Esophagus (tissue), 2 donors: Measurements from ENCODE around the gene CUBN. TPM values are rescaled to one million over a fixed set of nuclear protein-coding genes. Genes with fewer than 3 reads are reported as not detected.

Source experiments
- H3K27ac ChIP-seq, 2 donors: one replicate each; pipeline ENCODE4 v1.5.1; 2013; ENCODE audit warnings: low read depth in 2 of 2, mild to moderate bottlenecking in 2 of 2, inconsistent platforms in 1 of 2, low read length in 1 of 2, moderate library complexity in 1 of 2
- H3K27me3 ChIP-seq, 2 donors: one replicate each; pipeline ENCODE4 v1.6.1; 2013; ENCODE audit warnings: low read length in 2 of 2, control low read depth in 1 of 2, mild to moderate bottlenecking in 1 of 2; ENCODE audit not compliant: insufficient read depth in 2 of 2, control insufficient read depth in 1 of 2
- H3K36me3 ChIP-seq, 2 donors: one replicate each; pipeline ENCODE4 v1.6.1; 2013; ENCODE audit warnings: low read length in 1 of 2; ENCODE audit not compliant: control insufficient read depth in 2 of 2, insufficient read depth in 2 of 2
- H3K4me1 ChIP-seq, 2 donors: one replicate each; pipeline ENCODE4 v1.6.1; 2013; ENCODE audit warnings: low read length in 1 of 2; ENCODE audit not compliant: control insufficient read depth in 2 of 2, insufficient read depth in 2 of 2
- H3K4me3 ChIP-seq, 2 donors: one replicate each; pipeline ENCODE4 v1.5.1; 2013; ENCODE audit warnings: low read length in 2 of 2, mild to moderate bottlenecking in 2 of 2, low read depth in 1 of 2, moderate library complexity in 1 of 2
- H3K9me3 ChIP-seq, 2 donors: one replicate each; pipeline ENCODE4 v1.6.1; 2013; ENCODE audit warnings: mild to moderate bottlenecking in 2 of 2, low read depth in 1 of 2, low read length in 1 of 2, moderate library complexity in 1 of 2; ENCODE audit not compliant: control insufficient read depth in 2 of 2, insufficient read depth in 1 of 2
- WGBS, 2 donors: extraction: QIAGEN DNeasy Blood & Tissue Kit; methylation state at CpG; one replicate each; pipeline ENCODE4 v1.1.7; 2013; 5-methylcytosine and 5-hydroxymethylcytosine counted together
- polyA plus RNA-seq, 2 donors: library from polyadenylated mRNA; stranded (reverse); fragments of 200-250 nt; gene quantifications; one replicate each; pipeline ENCODE4 v1.2.3, GENCODE V29; 2013
- donor health status: healthy with polysubstance abuse.
- donor health status: Bipolar disorder and iron deficiency.

Gene CUBN
- polyA plus RNA-seq, 2 donors, result 0.16 to 0.22 TPM

DNA sequence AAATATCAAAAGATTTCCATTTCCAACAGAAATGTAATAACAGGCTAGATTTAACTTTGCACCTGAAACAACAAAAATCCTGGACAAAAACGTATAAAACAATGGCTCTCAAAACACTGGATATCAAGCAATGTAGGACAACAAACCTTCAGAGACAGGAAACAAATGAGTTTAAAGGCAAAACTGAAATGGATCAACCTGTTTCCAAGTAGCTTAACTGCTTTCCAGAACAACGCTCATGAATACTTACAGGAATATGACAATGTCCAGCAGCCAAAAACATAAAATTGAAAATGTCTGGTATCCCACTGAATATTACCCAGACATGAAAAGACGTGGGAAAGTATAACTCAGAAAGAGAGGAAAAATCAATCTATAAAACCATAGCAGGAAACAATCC is 62.8 kb downstream of the CUBN start:
- Histone ChIP-seq H3K9me3 (no peaks in the 10 kb centered on the region), H3K4me3 (no peak overlapping the region), H3K27me3 (no peaks in the 10 kb centered on the region), H3K4me1 (no peaks in the 10 kb centered on the region), H3K27ac (no peak overlapping the region), H3K36me3 (no peaks in the 10 kb centered on the region)
- WGBS, 2 donors, result 77 to 81% methylated on average over 3 of the region's 3 CpGs

DNA sequence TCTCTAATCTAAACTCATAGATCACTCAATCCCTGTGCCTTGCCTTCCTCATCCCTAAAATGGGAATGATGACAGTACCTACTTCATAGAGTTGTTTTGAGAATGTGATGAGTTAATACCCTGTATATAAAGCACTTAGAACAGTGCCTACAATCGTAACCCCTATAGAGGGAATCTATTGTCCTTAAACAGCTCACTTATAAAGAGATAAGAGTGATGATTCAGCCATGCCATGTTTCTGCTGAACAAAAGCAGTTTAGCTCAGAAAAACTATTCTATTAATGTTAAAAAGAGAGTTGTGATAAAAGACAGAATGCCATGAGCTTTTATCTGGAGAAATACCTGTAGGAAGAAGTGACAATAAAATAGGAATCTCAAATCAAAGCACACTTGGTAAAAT is 63.6 kb downstream of the CUBN start:
- WGBS, 2 donors, result 79 to 83% methylated on average over 1 of the region's 1 CpG
- no peaks in the 10 kb centered on the region for H3K27me3 ChIP-seq
- no peaks in the 10 kb centered on the region for H3K9me3 ChIP-seq
- no peaks in the 10 kb centered on the region for H3K4me1 ChIP-seq
- no peaks in the 10 kb centered on the region for H3K36me3 ChIP-seq
- no peak overlapping the region for H3K4me3 ChIP-seq
- H3K27ac ChIP-seq, result no peak overlapping the region

DNA sequence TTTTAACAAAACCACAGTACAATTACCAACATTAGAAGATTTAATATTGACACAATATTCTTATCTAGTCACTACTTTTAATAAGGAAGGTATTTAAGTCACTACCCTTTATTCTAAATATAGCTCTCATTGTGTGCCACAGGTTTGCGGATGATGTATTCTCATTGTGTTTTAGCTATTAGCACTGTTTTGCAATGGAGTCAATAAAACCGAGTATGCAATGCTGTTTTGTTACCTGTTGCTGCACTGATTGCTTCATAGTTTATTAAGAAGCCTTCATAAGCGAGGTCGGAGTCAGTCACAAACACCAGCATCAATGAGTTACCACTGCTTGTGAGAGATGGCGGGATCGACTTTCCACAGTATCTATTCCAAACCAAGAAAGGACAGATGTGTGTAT is 64.3 kb downstream of the CUBN start:
- no peaks in the 10 kb centered on the region for H3K4me1 ChIP-seq
- H3K27ac ChIP-seq, result no peak overlapping the region
- no peaks in the 10 kb centered on the region for H3K27me3 ChIP-seq
- H3K4me3 ChIP-seq, result no peak overlapping the region
- H3K36me3 ChIP-seq, result no peaks in the 10 kb centered on the region
- H3K9me3 ChIP-seq, result no peaks in the 10 kb centered on the region
- 90 to 91% methylated on average over 6 of the region's 6 CpGs for WGBS, 2 donors

GRCh38 chr10:17064435-17064834 is 65.2 kb downstream of the CUBN start:
- 91 to 96% methylated on average over 2 of the region's 2 CpGs for WGBS, 2 donors
- H3K4me1 ChIP-seq, result no peaks in the 10 kb centered on the region
- H3K27ac ChIP-seq, result no peak overlapping the region
- no peaks in the 10 kb centered on the region for H3K9me3 ChIP-seq
- no peaks in the 10 kb centered on the region for H3K27me3 ChIP-seq
- H3K4me3 ChIP-seq, result no peak overlapping the region
- H3K36me3 ChIP-seq, result no peaks in the 10 kb centered on the region

GRCh38 chr10:17062955-17063484 is 66.6 kb downstream of the CUBN start:
- peak overlapping the region in 1 of 2 donors; percentile 71 for H3K27ac ChIP-seq
- no peaks in the 10 kb centered on the region for H3K9me3 ChIP-seq
- H3K4me1 ChIP-seq, result no peaks in the 10 kb centered on the region
- H3K27me3 ChIP-seq, result no peaks in the 10 kb centered on the region
- no peaks in the 10 kb centered on the region for H3K36me3 ChIP-seq
- WGBS, 2 donors, result 63 to 64% methylated on average over 6 of the region's 6 CpGs
- no peak overlapping the region for H3K4me3 ChIP-seq

DNA sequence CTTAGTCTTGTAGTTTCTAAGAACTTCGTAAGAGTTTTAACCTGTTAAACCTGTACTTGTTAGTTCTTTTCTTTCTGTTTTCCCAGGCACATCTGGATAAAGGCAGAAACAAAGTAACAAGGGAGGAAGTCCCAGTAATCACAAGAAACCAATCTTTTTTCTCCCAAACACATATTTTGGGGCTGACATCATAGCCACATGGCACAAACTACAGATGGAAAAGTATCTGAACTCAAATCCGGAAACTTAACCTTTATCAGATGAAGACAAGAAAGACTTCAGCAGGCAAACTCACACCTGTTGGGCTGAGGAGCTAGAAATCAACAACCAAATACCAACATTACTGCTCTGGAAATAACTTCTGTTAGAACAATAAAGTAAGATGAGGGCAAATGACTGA is 67.1 kb downstream of the CUBN start:
- 29 to 39% methylated on average over 2 of the region's 2 CpGs for WGBS, 2 donors
- Histone ChIP-seq H3K36me3 (no peaks in the 10 kb centered on the region), H3K27me3 (no peaks in the 10 kb centered on the region), H3K4me1 (no peaks in the 10 kb centered on the region), H3K9me3 (no peaks in the 10 kb centered on the region), H3K4me3 (no peak overlapping the region), H3K27ac (no peak overlapping the region)

DNA sequence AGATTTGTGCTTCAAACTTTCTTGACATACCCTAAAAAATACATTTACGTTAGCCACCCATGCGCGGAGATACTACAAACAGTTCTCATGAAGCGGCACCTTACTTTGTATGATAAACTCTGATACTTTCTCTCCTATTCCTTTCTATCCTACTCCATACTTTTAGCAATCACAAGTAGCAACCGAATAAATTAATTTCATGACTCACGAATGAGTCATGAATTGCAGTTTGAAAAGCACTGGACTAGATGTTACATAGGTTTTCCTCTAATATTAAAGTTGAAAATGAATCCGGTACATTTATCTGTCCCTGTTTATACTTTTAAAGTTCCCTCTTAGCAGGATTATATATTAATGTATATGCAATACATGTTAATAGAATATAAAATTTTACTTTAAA is 67.6 kb downstream of the CUBN start:
- no peak overlapping the region for H3K27ac ChIP-seq
- no peaks in the 10 kb centered on the region for H3K36me3 ChIP-seq
- H3K4me1 ChIP-seq, result no peaks in the 10 kb centered on the region
- H3K27me3 ChIP-seq, result no peaks in the 10 kb centered on the region
- no peak overlapping the region for H3K4me3 ChIP-seq
- H3K9me3 ChIP-seq, result no peaks in the 10 kb centered on the region
- 60 to 73% methylated on average over 7 of the region's 7 CpGs for WGBS, 2 donors

DNA sequence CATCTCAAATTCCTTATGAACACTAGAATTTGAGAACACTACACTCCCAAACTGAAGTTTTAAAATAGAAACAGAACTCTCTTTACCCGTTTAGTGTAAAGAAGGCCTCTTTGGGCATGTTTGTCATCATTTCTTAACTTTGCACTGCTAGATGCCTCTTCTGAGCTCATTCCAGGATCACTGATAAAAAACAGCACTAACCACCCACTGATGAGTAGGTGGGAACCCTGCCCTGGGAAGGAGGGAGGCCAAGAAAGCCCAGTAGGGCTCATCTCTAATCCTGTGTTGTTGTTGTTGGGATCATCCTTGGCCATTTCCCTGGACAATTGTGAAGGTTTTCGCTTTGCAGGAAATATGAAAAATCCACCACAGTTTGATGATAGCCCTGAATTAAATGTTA is 68.2 kb downstream of the CUBN start:
- 77 to 84% methylated on average over 2 of the region's 2 CpGs for WGBS, 2 donors
- no peaks in the 10 kb centered on the region for H3K9me3 ChIP-seq
- H3K27ac ChIP-seq, result no peak overlapping the region
- no peaks in the 10 kb centered on the region for H3K36me3 ChIP-seq
- H3K4me3 ChIP-seq, result no peak overlapping the region
- no peaks in the 10 kb centered on the region for H3K27me3 ChIP-seq
- H3K4me1 ChIP-seq, result no peaks in the 10 kb centered on the region

DNA sequence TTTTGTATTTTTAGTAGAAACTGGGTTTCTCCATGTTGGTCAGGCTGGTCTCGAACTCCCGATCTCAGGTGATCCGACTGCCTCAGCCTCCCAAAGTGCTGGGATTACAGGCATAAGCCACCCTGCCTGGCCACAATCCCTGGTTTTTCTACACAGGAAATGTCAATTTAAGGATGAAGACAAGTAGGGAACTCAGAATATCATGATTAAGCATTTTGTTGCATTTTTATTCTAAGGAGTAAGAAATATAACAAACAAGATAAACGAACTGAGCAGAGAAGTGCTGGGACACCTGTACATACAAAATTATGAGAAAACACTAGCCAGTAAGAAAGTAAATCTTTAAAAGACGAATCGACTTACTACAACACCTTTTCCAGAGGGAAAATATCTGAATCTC is 69.3 kb downstream of the CUBN start:
- Histone ChIP-seq H3K27ac (no peak overlapping the region), H3K27me3 (no peaks in the 10 kb centered on the region), H3K4me1 (no peaks in the 10 kb centered on the region), H3K9me3 (no peaks in the 10 kb centered on the region), H3K4me3 (no peak overlapping the region), H3K36me3 (no peaks in the 10 kb centered on the region)
- 81 to 83% methylated on average over 6 of the region's 6 CpGs for WGBS, 2 donors

DNA sequence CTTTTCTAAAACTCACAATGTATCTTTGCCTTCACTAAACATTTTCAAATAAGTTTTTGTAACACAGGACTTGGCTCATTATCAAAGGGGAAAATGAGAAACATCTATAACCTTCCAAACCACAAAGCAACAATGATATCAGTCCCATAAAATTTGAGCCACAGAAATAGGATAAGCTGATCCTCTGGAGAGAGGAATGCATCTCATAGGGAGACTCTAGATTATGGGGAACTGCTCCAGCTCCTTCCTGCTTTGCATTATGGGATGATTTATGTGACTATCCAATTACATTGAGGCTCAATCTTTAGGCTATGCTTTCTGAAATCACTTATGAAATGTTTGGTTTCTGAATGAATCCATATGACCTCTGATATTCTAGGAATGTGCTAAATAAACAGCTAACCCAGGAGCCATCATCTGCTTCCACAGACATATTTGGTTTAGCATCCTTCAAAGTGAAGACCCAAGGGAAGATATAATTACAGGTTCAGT is 70.4 kb downstream of the CUBN start:
- no peaks in the 10 kb centered on the region for H3K27me3 ChIP-seq
- no peak overlapping the region for H3K27ac ChIP-seq
- H3K9me3 ChIP-seq, result no peaks in the 10 kb centered on the region
- no peaks in the 10 kb centered on the region for H3K4me1 ChIP-seq
- no peak overlapping the region for H3K4me3 ChIP-seq
- no peaks in the 10 kb centered on the region for H3K36me3 ChIP-seq
